PFSK-1 (cell line): Measurements from ENCODE around the gene PCP2.

Experiments
- SIN3A ChIP-seq: IDR thresholded peaks from 2 replicates; pipeline ENCODE4 v1.6.1; 2012; ENCODE audit warnings: mild to moderate bottlenecking, low read length, moderate library complexity, borderline replicate concordance; ENCODE audit not compliant: insufficient read depth
- TF ChIP-seq, protein P1 (sequence below), 2 experiments: IDR thresholded peaks; 2 replicates each; pipeline versions ENCODE4 v1.6.1 to v1.8.0; 2011 to 2012; ENCODE audit warnings: low read depth in 2 of 2, low read length in 2 of 2, control low read depth in 1 of 2, inconsistent platforms in 1 of 2, mild to moderate bottlenecking in 1 of 2, moderate library complexity in 1 of 2; ENCODE audit not compliant: insufficient read depth in 1 of 2

- TF ChIP-seq SIN3A = no peak
- TF ChIP-seq, protein P1, sequence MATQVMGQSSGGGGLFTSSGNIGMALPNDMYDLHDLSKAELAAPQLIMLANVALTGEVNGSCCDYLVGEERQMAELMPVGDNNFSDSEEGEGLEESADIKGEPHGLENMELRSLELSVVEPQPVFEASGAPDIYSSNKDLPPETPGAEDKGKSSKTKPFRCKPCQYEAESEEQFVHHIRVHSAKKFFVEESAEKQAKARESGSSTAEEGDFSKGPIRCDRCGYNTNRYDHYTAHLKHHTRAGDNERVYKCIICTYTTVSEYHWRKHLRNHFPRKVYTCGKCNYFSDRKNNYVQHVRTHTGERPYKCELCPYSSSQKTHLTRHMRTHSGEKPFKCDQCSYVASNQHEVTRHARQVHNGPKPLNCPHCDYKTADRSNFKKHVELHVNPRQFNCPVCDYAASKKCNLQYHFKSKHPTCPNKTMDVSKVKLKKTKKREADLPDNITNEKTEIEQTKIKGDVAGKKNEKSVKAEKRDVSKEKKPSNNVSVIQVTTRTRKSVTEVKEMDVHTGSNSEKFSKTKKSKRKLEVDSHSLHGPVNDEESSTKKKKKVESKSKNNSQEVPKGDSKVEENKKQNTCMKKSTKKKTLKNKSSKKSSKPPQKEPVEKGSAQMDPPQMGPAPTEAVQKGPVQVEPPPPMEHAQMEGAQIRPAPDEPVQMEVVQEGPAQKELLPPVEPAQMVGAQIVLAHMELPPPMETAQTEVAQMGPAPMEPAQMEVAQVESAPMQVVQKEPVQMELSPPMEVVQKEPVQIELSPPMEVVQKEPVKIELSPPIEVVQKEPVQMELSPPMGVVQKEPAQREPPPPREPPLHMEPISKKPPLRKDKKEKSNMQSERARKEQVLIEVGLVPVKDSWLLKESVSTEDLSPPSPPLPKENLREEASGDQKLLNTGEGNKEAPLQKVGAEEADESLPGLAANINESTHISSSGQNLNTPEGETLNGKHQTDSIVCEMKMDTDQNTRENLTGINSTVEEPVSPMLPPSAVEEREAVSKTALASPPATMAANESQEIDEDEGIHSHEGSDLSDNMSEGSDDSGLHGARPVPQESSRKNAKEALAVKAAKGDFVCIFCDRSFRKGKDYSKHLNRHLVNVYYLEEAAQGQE (IDR thresholded peaks at IDR 0.05; ENCODE audit: insufficient read depth in 1 of 2, low read depth in 2 of 2, low read length in 2 of 2) = 0 out of 4 replicates have a peak, but pooled peaks of 1 of the 2 experiments have one; percentile 19
These were observed 47.3 kb upstream of the PCP2 start, which contains the start of gene TRAPPC5 for GRCh38 chr19:7680606-7681339.
